ENCODE data around the gene ITPRIPL2.

ITPRIPL2 gene

DNA sequence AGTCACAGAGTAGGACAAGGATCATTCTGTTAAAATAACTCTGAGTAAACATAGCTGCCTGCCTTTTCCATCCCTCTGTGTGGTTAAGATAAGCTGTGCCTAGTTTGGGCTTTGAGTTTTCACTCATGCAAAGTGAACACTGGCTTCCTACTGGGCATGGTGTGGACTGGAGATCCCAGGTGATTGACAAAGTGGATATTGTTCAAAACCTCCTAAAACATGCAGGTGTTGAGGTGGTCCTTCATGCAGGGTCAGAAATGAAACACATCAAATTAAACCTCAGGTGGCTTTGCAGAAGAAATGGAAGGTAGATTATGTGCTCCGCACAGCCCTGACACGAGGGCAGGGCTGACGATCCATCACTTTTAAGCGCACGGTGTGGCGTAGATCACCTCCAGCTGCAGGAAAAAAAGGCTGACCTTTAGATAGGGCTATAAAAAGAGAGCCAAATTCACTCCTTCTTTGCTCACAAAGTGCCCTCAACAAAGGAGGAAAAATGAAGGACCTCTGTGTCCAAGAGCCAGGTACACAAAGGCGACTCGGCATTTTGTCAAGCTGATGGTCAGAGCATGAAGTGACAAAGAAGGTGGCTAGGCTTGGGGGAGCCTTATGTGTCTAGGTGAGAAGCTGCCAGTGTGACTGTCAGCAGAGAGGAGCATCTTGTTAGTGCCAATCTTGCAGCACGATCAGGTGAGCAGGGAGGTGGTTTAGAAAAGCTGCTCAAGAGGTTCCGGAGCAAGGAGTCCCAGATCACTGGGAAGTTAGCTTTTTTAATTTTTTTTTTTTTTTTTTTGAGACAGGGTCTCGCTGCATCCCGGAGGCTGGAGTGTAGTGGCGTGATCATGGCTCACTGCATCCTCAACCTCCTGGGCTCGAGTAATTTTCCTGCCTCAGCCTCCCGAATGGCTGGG is 19.9 kb upstream of the ITPRIPL2 start:
- no peak for DNase-seq

DNA sequence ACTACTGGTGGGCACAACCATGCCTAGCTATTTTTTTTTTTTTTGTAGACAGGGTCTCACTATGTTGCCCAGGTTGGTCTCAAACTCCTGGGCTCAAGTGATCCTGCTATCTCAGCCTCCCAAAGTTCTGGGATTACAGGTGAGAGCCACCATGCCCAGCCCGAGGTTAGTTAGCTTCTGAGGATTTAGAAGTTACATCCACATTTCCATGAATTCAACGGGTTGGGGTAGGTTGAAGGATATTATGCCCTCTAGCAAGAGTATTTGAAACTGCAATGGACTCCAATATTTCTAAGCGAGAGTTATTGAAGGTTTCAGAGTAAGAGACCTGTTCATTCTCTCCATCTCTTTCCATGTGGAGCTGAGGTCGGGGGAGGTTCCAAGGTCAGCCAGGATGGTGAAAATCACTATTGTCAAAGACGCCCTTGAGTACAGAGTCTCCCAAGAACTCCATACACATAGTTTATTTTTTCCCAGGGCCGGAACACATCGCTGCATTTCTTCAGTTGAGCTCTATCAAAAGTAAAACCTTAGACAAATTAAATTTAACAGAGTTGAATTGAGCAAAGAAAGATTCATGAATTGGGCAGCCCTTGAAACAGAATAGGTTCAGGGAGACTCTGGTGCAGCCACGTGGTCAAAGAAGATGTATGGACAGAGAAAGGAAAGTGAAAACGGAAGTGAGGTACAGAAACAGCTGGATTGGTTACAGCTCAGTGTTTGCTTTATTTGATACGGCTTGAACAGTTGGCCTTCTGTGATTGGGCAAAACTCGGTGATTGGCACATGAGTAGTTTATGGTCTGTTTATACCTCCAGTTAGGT is 19.0 kb upstream of the ITPRIPL2 start:
- DNase-seq = no peak

DNA sequence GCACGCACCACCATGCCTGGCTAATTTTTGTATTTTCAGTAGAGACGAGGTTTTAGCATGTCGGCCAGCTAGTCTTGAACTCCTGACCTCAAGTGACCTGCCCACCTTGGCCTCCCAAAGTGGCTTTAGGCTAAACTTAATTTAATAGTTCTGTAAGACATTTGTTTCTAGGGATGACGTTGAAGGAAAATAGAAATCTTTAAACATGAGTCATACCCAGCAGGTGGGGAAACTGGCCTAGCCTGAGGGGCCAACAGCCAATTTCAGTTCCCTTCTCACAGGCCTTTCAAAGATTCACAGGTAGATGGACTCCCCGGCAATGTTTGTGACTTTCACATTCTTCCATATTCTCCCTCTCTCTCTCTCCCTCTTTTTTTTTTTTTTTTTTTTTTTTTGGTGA is 18.1 kb upstream of the ITPRIPL2 start:
- no peak for DNase-seq

DNA sequence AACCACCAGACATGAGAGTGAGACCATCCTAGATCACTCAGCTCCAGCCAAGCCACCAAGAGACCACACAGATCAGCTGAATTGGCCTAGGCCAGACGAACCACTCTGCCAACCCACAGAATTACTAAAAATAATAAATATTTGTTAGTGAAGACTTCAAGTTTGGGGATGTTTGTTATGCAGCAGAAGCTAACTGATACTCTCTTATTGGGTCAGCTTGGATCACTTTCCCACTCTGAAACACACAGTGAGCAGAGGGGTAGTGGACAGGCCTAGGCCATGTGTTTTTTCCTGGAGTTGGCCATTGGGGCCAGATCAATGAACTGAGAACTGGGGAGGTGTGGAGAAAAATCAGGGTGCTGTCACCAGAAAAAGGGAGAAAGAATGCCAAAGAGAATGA is 15.6 kb upstream of the ITPRIPL2 start:
- no peak for DNase-seq

DNA sequence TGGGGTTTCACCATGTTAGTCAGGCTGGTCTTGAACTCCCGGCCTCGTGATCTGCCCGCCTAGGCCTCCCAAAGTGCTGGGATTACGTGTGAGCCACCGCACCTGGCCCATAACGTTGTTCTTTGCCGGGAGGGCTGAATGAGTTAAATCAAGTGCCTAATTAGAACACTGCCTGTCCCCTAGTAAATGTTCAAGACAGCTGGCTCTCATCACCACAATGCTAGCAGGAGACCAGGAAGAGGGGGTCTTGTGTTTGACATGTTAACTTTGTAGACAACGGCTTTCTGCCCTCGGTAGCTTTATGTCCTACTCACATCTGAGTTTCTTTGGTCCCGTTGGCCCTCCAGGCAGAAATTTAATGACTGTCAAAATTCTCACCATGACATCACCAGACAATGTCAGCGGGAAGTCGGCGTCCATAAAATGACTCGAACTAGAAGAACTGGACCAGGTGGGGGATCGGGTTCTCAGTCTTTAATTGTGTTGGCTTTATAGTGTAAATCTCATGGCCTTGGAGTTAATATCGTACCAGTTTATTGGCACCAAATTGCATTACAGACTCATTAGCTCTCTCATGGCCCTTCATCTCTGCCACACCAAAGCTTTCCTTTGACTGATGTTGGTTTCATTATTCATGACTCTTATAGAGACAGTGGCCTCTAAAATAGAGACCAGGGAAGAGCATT is 11.4 kb upstream of the ITPRIPL2 start:
- DNase-seq = no peak

DNA sequence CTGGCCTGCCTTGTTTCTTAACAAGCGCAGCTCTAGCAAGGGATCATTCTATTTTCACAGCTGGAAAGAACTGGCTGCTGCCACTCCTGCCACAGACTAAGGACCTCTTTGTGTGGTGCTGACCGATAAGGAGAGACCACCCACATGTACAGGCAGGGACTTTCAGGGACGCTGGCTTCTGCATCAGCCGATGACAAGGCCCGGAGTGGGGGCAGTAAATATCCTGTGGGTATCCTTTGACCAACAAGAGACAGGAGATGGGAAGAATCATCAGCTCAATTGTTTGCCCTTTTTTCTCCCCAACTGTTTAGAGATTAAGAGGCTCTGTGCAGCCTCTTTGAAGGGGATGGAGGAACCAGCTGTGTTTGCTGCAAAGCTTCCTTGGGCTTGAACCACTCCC is 9.2 kb upstream of the ITPRIPL2 start:
- no peak for DNase-seq

DNA sequence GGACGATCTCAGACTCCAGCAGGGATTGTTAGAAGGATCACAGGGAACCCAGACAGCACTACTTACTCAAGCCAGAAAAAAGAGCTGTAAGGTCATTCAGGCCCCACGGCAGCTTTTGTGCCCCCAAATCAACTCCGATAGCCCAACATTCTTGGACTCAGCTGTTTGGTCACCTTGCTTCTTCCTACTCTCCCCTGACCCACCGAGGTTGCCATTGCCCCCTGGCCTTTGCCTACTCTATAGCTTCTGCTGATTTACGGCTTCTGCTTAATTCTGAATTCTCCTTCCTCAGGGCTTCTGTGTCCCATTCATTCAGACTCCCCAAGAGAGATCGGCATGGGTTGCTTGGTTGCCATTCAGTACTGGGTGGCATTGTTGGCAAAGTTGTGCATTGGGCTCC is 8.6 kb upstream of the ITPRIPL2 start:
- no peak for DNase-seq

DNA sequence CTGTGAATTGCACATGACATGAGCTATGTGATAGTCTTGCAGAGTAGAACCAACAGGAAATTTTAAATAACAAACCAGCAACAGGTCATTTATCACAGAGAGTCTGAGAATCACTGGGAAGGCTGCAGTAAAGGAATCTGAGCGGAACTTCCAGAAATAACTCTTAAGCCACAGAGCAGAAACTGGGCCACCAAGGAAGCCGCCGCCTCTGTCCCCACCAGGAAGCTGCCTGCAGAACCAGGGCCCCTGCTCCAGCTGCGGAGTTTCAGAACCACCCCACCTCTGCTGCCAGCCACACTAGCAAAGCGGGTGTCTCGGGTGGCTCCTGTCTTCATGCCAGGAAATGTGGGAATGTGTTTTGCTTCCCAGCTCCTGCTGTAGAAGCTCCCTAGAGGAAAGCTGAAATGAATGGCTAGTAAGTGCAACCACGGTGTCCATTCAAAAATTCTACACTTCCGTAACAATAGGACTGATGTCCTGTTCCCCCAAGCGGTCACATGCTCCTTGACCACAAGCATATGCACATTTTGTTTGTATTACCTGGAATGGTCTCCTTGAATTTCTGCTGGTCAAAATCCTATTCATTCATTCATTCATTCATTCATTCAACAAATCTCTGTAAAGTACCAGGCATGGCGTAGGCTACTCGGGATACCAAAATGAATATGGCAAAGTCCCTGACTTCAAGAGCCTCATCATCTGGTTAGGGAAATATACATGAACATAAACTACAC is 7.7 kb upstream of the ITPRIPL2 start:
- no peak for DNase-seq

DNA sequence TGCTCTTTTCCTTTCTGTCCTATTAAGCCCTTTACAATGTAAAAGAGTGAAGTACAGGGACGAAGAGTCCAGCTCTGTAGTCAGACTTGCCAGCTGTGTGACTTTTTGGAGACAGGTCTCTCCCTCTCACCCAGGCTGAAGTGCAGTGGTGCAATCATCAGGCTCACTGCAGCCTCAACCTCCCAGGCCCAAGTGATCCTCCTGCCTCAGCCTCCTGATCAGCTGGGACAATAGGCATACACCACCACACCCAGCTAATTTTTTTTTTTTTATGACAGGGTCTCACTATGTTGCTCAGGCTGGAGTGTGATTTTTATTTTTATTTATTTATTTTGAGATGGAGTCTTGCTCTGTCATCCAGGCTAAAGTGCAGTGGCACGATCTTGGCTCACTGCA is 7.1 kb upstream of the ITPRIPL2 start:
- DNase-seq = no peak

DNA sequence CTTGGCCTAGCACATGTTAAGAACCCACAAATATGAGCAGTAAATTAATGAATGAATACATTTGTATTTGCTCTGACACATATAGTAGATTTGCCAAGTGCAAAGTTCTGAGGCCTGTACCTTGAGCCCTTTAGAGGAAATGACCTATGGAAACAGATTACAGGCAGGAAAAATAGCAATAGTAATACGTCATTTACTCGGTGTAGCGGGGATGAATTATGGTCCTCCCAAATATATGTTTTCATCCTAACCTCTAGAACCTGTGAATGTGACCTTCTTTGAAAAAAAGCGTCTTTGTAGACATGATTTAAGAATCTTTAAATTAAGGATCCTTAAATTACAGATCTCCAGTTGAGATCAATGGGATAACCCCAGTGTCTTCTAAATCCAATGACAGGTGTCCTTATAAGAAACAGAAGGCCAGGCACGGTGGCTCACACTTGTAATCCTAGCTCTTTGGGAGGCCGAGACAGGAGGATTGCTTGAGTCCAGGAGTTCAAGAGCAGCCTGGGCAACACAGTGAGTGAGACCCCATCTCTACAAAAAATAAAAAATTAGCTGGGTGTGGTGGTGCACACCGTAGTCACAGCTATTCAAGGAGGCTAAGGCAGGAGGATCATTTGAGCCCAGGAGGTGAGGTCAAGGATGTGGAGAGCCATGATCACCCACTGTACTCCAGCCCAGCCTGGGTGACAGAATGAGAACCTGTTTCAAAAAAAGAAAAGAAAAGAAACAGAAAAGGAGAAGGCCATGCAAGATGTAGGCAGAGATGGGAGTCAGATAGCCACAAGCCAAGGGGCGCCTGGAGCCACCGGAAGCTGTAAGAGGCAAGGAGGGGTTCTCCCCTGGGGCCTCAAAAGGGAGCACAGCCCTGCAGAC is 5.1 kb upstream of the ITPRIPL2 start:
- DNase-seq = no peak

DNA sequence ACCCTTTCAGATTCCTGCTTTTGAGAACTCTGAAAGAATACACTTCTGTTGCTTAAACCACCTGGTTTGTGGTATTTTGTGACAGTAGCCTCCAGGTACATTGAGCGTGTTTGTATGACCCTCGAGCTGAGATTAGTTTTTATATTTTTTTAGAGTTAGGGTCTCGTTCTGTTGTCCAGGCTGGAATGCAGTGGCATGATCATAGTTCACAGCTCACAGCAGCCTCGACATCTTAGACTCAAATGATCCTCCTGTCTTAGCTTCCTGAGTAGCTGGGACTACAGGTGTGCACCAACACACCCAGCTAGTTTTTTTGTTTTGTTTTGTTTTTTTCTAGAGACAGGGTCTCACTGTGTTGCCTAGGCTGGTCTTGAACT is 4.5 kb upstream of the ITPRIPL2 start:
- no peak for DNase-seq

DNA sequence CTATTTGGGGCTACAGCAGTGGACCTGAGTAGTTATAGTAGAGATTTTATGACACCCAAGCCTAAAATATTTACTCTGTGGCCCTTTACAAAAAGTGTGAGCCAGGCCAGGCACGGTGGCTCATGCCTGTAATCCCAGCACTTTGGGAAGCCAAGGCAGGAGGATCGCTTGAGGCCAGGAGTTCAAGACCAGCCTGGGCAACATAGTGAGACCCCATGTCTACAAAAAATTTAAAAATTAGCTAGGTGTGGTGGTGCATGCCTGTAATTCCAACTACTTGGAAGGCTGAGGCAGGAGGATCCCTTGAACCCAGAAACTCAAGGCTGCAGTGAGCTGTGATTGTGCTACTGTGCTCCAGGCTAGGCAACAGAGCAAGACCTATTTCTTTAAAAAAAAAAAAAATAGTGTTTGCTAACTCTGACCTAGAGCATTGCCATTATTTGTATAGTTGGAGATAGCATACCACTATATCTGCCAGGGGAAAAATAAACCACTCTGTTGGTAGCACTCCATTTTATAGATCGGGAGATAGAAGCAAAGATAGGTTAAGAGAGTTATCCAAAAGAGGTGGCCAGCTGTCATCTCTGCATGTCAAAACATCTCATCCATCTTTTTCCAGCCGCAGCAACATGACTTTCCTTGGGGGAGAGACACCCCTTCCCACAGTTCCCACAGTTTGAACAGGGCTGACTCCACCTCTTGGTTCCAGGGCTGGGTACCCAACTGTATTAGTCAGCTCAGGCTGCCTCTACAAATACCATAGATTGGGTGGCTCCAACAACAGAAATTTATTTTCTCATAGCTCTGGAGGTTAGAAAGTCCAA is 3.0 kb upstream of the ITPRIPL2 start:
- DNase-seq = no peak

DNA sequence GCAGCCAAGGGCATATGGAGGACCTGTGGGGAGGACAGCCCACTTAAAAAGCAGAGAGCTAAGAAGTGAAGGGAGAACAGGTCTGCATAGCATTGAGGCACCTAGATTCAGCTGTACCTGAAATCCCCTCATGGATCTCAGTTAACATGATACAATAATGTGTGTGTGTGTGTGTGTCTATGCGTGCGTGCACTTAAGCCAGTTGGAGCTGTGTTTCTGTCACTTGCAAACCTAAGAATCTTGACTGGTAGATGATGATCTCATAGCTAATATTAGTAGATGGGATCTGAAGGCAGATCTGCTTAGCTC is 1.7 kb upstream of the ITPRIPL2 start:
- no peak for DNase-seq

DNA sequence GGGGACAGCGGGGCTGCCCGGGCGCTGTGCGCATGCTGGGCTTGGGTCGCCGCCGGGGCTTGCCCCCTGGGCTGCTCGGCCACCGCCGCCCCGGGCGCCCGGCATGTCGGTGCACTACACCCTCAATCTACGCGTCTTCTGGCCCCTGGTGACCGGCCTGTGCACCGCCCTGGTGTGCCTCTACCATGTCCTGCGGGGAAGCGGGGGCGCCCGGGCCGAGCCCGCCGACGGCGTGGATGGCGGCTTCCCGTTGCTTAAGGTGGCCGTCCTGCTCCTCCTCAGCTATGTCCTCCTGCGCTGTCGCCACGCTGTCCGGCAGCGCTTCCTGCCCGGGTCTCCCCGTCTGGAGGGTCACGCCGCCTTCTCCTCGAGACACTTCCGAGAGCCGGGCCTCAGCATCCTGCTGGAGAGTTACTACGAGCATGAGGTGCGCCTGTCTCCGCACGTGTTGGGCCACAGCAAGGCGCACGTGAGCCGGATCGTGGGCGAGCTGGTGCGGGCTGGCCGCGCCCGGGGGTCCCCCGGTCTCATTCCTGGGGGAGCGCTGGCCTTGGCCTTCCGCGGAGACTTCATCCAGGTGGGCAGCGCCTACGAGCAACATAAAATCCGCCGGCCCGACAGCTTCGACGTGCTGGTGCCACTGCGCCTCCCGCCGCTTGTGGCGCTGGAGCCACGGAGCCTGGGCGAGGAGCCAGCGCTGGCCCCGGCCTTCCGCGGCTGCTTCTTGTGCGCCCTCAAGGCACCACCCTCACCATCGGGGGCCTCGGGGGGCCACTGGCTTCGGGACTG is 789 bp downstream of the ITPRIPL2 start:
- DNase-seq = no peak

DNA sequence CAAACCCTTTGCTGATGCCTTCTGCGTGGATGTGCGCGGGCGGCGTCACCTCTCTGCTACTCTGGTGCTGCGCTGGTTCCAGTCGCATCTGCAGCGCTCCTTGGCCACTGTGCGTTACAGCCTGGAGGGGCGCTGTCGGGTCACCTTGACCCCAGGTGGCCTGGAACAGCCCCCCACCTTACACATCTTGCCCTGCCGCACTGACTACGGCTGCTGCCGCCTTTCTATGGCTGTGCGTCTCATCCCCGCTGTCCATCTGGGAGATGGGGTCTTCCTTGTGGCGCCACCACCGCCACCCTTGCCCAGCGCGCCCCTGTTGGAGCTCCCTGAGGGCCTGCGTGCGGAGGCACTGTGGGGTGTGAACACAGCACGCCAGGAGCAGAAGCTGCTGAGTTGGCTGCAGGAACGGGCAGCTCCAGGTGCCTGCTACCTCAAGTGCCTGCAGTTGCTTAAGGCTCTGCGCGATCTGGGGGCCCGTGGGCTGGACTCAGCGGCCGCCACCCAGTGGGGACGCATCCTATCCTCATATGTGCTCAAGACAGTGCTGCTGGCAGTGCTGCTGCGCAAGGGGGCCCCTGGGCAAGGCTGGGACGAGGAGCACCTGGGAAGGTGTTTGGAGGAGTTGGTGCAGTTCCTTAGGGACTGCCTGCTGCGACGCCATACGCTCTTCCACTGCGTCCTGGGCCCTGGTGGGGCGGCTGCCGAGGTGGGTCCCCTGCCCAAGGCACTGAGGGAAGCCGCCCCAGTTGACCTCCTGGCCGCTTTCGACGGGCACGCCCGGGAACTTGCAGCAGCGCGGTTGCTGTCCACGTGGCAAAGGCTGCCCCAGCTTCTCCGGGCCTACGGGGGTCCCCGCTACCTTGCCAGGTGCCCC is 1.6 kb downstream of the ITPRIPL2 start:
- no peak for DNase-seq

DNA sequence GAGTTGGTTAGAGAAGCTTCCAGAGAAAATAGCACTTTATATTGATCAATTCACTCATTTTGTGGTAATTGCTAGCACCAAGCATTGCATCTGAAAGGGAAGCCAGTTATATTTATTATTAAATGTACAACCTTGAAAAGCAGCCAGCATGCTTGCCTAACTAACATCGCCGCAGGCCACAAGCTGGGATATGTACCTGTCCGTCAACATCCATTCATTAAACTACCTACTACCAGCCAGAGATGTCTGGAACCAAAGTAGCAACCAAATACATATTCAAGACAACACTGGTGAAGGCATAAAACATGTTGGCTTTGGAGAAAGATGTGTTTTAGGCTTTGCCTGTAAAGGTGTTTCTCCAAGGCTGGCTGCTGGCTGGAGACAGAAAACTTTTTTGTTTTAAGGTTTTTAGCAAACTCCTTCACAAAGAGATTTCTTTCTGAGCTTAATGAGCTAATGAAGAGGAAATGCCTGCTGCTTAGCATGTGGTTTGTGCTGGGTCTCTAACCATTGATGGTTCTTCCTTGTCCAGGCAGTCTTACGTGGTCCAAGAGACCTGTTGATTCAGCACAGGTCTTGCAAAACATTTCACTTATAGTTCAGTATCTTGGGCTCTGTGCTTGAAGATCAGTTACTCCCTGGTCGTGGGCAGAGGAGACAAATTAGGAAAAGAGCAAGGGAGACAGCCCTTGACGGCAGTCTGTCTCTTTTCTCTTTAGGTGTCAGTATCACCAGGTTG is 3.1 kb downstream of the ITPRIPL2 start:
- DNase-seq = no peak

DNA sequence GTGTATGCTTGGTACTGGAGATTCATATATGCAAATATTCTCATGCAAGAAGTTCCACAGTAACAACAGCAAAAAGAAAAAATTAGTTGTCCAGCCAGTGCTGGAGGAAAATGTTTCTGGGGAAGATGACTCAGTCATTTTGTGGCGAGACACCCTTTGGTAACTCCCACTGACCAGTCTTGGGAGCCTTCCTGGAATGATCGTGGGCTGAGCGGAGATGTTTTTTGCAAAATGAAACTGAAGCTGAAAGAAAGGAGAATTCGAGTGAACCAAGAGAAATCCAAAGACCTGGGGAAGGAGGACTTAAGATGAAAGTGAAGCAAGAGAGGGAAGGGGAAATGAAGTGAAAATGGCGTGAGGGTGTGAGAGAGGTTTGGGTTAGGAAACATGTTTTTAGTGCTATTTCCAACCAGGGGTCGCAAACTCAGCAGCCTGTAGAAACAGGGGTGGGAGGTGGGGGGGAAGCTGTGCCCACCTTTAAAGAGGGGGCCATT is 5.2 kb downstream of the ITPRIPL2 start:
- peak; percentile 65 for DNase-seq

DNA sequence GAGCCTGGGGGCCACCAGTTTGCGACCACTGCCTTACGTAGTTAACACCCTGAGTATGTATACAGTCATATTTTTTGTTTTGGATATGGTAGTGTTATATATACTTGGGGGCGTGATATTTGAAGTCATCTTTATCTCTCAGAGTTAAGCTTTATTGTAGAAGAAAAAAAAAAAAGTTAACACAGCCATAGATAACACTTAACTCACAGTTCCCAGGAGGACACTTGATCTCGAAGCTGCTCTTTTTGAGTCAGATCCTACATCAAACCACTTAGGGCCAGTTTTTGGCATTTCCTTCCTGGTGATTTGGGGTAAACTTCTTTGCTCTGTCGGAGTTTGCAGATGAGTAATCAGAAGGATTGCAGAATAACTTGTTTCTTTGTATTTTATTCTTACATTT is 5.8 kb downstream of the ITPRIPL2 start:
- no peak for DNase-seq
